Fibroblast of skin of right quadriceps (primary cell): ENCODE results near the gene PARD6G.

Experiments
- DNase-seq: peaks from one replicate; pipeline ENCODE4 v3.0.0-alpha.2; 2013

The PARD6G gene

DNA sequence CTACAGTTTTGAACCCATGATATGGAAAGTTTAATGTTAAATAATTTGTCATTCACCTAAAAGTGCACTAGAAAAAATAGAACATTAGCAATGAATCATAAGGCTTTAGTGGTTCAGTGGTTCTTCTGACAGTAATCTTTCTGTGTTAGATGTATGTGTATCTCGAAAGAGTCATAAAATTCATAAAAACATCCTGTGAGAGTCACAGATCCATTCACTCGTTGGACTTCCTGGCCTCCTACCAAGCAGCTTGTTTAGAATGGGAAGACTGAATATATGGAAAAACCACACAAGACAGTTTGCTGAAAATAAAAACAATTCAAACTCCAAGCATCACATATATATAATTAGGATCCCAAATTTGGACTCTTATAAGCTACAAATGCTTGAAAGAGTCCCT, 103.4 kb downstream of the PARD6G start:
- DNase-seq = peak; percentile 44

DNA sequence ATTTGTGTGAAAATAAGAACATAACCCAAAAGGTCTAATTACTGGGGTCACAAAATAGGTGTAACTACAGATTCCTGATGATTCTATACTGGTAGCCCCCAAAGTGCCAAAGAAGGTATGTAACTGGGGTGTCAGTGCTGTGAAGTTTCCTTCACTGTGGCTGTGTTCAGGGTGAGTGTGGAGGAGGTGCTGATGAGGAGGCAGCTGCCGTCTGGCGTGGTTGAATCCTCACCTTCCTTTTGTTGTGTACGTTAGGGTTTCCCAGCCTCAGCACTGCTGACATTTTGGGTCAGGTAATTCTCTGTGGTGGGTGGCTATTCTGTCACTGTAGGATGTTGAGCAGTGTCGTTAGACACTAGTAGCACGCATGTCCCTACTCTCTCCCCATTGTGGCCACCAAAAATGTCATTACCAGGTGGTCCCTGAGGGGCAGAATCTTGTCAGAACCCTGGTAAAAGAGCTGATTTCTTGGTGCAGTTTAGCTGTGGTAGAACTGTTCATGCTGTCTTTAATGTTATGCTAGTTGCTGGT, 106.8 kb downstream of the PARD6G start:
- DNase-seq = no peak

DNA sequence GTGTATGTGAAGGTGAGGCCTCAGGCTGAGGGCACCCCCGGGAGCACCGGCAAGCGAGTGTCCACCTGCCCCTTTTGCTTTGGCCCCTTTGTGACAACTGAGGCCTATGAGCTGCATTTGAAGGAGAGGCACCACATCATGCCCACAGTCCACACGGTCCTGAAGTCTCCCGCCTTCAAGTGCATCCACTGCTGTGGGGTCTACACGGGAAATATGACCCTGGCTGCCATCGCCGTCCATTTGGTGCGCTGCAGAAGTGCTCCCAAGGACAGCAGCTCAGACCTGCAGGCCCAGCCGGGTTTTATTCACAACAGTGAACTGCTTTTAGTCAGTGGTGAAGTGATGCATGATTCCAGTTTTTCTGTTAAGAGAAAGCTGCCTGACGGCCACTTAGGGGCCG, 109.3 kb downstream of the PARD6G start:
- DNase-seq = no peak

DNA sequence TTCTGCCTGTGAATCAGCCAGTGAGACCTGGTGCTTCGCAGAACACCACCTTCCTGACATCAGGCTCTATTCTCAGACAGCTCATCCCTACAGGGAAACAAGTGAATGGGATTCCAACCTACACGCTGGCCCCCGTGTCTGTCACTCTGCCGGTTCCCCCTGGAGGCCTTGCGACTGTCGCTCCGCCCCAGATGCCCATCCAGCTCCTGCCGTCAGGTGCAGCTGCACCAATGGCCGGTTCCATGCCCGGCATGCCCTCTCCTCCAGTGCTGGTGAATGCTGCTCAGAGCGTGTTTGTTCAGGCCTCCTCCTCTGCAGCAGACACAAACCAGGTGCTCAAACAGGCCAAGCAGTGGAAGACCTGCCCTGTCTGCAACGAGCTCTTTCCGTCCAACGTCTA, 110.2 kb downstream of the PARD6G start:
- DNase-seq = no peak

DNA sequence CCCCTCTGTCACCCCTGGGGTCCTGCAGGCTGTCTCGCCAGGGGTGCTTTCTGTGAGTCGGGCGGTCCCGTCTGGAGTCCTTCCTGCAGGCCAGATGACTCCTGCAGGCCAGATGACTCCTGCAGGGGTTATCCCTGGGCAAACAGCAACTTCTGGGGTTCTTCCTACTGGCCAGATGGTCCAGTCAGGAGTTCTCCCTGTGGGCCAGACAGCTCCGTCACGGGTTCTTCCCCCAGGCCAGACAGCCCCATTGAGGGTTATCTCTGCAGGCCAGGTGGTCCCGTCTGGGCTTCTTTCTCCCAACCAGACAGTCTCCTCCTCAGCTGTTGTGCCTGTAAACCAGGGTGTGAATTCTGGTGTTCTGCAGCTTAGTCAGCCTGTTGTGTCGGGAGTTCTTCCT, 110.6 kb downstream of the PARD6G start:
- DNase-seq = no peak

DNA sequence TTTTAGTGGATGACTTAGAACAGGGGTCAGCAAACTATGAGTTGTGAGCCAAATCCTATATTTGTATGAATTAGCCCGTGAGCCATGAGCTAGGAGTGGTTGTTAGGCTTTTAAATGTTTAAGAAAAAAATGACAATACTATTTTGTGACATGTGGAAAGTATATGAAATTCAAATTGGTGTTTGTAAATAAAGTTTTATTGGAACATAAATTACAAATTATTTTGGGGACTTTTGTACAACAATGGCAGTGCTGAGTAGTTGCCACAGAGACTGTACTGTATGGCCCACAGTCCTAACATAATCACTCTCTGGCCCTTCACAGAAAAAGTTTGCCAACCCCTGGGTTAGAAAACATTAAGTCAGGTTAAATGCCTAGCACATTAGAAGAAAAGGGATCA, 112.2 kb downstream of the PARD6G start:
- no peak for DNase-seq

DNA sequence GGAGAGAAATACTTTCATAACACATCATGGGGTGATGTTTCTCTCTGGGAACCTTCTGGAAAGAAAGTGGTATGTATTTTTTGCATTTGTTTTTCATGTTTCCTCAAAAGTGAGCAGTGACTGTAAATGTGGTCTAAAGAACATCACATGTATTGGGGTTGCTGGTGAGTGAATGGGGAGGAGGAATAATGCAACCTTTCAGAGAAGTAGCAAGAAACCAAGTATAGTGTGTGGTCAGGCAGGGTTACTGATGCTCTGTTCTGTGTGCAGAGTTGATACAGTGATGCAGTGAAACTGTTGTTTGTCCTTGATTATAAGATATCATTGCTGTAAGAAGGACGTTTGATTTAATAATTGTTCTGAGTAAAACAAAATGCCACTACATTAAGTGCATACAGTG, 114.2 kb downstream of the PARD6G start:
- DNase-seq = no peak

DNA sequence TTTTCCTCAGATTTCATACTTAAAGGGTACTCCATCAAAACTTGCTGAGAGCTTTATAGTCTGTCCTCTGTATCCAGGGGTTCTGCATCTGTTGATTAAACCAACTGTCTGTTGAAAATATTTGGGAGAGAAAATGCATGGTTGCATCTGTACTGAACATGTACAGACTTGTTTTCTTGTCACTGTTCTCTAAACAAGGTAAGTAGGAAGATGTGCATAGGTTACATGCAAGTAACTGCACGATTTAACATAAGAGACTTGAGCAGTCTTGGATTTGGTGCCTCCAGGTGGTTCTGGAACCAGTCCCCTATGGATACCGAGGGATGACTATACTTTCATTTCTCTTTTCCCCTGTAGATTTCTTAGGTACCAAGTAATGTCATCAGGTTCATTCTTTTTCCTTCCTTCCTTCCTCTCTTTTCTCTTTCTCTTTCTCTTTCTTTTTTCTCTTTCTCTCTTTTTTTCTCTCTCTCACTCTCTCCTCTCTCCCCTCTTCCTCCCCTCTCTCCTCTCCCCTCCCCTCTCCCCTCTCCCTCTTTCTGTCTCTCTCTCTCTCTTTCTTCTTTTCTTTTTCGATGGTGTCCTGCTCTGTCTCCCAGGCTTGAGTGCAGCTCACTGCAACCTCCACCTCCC, 115.0 kb downstream of the PARD6G start:
- no peak for DNase-seq

DNA sequence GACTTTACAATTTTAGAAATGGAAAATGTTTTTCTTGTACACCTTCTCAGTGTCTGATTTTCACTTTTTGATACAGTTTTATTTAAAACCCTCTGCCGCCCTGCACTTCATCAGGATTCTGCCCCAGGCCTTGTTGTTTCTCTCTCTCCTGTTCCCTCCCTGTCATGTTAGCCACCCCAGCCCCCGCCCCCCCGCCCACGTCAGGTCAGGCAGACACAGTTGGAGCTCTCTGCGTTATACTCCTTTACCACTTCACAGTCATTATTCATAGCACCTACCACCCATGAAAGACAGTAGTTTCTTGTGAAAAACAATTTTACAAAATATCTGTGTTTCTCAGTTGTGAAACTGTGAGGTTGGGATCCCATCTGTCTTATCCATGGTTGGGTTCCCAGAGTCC, 116.8 kb downstream of the PARD6G start:
- DNase-seq = no peak

DNA sequence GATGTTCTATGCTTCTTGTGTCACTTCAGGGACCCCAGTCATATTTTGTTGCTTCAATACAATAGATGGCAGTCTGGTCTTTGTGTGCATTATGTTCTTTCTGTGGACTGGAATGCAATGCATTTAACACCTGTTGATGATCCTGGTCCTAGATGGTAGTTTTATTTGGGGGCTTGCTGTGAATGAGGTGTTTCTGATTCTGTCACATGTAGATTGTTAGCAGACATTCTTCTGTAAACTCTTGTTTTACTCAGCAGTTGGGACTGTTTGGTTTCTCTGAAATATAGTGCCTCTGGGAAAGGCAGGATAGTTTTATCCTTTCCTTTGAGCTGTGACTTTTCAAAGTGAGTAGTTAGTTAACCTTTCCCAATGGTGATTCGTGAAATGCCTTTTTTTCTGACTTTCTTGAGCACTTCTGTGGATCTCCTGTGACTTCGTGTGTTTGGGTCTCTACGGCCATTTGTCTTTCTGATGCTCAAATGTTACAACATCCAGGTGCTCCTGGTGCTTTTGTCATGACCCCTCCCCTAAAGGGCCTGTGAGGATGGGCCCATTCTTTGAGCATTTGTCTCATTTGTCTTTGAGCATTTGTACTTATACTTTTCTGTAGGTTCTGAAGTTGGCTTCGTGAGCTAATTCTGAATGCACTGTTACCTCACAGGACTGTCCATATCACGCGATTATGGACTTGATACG, 117.5 kb downstream of the PARD6G start:
- DNase-seq = no peak

DNA sequence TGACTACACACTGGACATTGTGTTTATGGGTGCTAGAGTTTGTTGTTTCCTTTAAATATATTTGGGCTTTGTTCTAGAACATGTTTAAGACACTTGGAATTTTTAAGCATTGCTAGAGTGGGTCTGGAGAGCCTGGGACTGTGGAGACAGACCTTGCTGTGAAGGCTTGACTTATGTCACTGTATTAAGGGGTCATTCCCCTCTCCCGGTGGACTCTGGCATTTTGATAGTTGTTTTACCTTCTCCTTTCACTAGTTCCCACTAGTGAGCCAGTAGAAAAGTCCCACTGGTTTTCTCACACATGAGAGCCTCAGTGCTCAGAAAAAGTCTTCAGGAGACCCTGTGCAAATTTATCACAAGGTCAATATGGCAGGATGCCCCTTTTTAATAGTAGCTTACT, 119.7 kb downstream of the PARD6G start:
- DNase-seq = no peak

DNA sequence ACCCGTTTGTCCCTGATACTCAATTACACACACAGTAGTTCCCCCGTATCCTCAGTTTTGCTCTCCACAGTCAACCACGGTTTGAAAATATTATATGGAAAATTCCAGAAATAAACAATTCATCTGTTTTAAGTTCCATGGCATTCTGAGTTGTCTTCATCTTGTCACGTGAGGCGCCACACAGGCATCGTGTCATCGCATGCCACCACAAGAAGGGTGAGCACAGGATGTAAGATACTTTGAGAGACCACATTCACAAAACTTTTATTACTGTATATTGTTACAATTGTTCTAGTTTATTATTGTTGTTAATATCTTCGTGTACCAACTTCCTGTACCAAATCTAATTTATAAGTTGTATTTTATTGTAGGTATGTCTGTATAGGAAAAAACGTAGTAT, 120.5 kb downstream of the PARD6G start:
- DNase-seq = no peak

DNA sequence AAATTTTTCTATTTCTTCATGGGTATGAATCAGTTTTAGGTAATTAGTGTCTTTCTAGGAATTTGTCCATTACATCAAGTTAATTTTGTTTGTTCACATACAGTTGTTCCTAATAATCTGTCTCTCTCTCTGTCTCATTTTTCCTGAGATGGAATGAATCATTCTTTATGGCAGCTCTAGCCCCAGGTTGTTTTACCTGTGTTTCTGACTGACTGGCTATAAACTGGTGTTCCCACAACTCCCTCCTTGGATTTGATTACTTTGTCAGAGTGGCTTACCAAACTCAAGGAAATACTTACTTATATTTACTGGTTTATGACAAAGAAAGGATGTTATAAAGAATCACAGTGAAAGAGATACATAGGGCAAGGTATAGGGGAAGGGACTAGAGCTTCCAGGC, 123.2 kb downstream of the PARD6G start:
- no peak for DNase-seq

DNA sequence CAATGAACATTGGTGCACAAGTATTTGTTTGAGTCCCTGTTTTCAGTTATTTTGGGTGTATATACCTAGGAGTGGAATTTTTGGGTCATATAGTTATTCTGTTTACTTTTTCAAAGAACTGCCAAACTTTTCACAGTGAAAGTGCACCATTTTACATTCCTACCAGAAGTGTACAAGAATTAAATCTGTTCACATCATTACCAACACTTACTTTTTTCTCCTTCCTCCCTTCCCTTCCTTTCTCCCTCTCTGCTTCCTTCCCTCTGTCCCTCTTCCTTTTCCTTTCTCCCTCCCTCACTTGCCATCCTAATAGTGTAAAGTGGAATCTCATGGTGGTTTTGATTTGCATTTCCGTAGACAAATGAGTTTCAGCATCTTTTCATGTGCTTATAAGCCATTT, 126.4 kb downstream of the PARD6G start:
- no peak for DNase-seq

DNA sequence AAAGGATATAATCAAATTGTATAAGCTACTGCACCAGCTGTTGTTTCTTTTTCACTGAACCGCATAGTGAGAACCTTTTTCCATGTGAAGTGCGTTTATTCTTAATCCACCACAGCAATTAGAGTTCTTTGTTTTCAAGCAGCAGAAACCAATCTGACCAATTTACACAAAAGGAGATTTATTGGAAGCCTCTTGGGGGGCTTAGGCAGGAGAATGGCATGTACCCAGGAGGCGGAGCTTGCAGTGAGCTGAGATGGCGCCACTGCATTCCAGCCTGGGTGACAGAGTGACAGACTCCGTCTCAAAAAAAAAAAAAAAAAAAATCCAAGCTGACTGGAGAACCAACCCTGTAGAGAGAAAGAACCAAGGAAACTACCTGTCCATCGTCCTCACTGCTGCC, 128.2 kb downstream of the PARD6G start:
- DNase-seq = no peak

DNA sequence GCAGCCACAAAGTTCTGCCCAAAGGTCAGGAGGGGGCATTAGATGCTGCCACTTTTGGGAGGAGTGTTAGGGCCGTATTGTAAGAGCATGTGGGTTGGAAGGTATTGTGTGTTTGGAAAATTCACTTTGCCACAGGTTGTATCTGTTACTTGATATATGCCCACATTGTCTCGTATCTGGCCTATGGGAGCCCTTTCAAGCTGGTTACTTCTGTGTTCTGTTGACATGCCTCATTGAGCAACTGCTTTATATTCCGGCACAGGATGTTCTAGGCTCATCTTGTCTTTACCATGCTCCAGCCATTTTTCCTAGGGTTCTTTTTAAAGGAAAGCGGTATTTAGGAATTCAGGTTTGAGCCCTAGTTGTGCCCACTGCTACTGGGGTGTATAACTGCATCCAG, 132.3 kb downstream of the PARD6G start:
- DNase-seq = no peak

DNA sequence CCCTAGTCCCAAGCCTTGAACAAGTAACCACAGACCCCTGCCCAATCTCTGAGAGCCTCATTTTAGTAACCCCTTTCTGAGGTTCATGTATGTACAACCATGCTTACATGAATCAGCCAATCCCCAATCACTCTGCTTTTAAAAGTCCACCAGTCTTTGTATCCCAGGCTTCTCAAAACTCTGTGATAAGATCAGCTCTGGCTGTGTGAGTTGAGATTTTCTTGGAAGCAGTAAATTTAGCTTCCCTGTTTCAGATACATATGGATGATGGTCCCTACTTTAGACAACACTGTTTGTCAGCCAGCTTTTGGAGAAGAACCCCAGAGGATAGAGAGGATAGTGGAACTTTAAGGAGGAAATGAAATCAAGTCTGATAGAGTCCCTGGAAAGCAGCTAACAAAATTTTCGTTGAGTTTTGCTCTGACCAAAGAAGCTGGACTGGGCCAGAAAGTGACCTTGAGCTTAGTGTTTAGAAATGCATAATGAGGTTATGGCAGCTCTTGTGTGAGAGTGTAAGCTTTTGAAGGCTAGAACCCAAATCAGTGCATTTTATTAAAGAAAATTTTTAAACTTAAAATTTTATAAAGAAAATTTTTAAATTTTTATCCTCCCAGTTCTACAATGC, 134.6 kb downstream of the PARD6G start:
- DNase-seq = no peak

DNA sequence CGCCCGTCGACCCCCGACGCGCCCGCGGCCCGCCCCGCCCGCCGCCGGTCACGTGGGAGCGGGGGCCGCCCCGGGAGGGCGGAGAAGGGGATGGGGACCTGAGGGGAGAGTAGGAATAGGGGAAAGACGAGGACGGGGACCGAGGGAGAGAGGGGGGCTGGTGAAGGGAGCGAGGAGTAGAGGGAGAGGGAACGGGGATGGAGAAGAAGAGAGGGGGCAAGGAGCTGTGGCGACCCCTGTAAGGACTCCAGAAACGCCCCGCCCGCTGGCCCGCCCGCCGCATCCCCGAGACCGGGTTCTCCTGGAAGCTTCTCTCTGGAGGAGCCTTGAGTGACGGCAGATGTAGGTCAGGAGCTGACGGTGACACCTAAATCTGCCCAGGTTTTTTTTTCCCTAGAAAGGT, 137.6 kb downstream of the PARD6G start:
- peak; percentile 28 for DNase-seq

DNA sequence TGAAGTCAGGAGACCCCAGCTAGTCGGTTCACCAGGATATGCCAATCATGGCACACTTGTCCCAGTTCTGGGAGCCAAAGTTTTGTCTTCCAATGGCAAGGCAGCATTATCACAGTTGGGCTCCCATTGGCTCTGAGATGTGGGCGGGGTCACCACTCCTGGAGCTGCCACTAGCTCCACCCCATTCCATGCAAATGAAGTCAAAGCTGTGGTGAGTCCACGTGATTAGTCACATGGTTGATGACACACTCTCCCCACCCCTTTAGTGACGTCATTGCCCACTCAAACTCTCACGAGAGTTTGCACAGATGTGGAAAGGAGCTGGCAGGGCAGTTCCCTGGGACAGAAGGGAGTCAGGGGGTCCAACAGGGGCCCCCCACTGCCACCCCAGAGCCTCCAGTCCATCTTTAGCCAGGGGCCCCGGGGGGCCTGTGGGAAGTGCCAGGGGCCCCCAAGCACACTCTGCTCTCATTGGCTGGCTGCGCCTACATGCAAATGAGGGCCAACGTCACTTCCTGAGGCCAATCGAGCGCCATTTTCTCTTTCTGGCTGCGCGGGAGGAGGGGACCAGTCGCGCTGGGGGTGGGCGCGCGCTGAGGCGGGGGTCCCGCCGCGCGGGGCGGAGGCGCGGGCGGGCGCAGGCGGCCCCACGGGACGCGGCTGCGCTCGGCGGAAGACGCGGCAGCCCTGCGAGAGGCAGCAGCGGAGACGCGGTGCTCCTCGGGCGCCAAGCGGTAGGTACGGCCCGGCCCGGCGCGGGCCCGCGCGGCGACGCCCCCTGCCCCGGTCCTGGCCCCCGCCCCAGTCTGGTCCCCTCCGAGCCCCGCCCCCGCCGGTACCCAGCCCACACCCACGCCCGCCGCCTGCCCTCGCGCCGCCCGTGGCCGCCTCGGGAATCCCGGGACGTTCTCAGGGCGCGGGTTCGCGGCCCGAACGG, 138.3 kb downstream of the PARD6G start, which contains the start of gene ADNP2:
Gene ADNP2 (plus strand): TSS at position 524 of the 937 bp plus-strand sequence. CDS start 8,281 bp downstream, outside the sequence.
- peak; percentile 95 for DNase-seq

DNA sequence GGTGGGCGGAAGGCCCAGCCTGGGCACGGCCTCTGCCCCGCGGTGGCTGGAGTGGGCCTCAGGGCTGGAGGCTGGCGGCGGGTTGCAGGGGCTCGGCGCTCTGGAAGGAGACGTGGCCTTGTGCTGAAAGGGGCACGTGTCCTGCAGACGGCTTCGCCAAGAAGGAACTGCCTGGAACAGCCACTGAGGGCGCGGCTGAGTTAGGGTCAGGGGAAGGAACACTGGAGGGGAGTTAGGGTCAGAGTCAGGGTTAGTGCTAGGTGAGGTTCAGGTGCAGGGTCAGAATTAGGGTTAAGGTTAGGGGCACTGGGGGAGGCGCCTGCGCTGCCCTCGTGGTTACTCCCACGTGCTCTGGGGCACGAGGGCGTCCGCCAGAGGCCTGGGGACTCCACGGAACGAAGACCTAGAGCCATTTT, 139.2 kb downstream of the PARD6G start:
- no peak for DNase-seq

DNA sequence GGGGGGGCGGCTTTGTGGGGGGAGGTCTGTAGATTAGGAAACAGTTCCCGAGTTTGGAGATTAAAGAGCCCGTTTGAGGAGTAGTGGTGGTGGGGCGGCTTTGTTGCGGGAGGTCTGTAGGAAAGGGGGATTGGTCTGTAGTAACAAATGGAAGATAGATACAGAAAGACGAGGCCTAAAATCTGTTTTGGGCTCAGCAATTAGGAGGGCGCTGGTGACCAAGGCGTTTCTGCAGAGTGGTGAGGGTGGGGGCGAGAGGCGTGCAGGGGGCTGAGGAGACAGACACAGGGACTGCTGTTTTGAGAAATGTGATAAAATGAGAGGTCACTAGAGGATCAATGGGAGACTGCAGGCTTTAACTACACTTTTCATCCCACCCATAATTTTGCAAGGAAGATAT, 139.9 kb downstream of the PARD6G start:
- no peak for DNase-seq
